Stimulated activated naive CD8-positive, alpha-beta T cell treated with anti-CD3 and anti-CD28 coated beads, Interleukin-15, Interleukin-2, amounts not matched to agents 100 U/mL and 50 U/mL, for 24 hours (primary cell): ENCODE measurements around the gene BIN1.

ENCODE experiments used
- ATAC-seq: fragments of 150-1000 bp; cut with Tn5 transposase; one replicate; pipeline ENCODE4 v1.10.0; 2021
- DNase-seq: peaks from one replicate; pipeline ENCODE4 v3.0.0; 2021

The BIN1 gene

GRCh38 chr2:127103243-127104165, 3.5 kb downstream of the BIN1 start:
- no peak for ATAC-seq
- no peak for DNase-seq

GRCh38 chr2:127102521-127103242, 4.3 kb downstream of the BIN1 start:
- DNase-seq (no peak), ATAC-seq (no peak)

DNA sequence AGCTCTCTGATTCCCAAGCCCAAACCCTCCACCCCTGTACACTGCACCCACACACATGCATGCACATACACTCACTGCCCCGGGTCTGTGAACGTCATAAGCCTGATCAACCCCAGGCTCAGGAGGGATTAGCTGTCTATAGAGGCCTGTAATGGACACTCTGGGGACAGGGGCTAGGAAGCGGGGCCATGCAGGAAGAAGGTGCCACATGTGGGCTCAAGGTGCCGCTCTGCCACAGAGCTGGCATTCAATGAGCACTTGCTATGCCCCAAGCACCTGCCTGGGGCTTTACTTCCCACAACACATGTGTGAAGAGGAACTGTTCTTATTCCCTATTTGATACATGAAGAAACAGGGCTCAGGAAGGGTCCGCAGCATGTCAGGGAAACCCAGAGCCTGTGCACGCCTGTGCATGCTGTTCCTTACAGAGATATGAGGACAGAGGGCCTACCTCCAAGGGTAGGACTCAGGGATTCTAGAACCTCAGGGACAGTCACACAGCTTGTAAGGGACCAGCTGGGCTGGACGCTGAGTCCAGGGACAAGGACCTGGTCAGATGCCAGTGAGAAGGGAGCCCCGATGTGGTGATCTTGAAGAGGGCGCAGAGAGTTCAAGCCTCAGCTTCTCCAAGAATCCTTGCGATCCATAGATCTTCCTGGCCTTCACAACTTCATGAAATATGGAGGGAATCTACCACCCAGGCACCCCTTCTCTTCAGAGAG, 5.0 kb downstream of the BIN1 start:
- peak; percentile 2 for DNase-seq

GRCh38 chr2:127101048-127101611, 5.8 kb downstream of the BIN1 start:
- ATAC-seq (no peak), DNase-seq (no peak)

More for the DNA sequence above, 5.0 kb downstream of the BIN1 start:
- ATAC-seq = no peak

- ATAC-seq (no peak), DNase-seq (no peak)
Measured at GRCh38 chr2:127100251-127101047, 6.5 kb downstream of the BIN1 start.

- DNase-seq = no peak
- no peak for ATAC-seq
Measured at GRCh38 chr2:127098711-127099110, 8.2 kb downstream of the BIN1 start.

- no peak for DNase-seq
- no peak for ATAC-seq
Measured at GRCh38 chr2:127097841-127098651, 8.9 kb downstream of the BIN1 start.

GRCh38 chr2:127097471-127097765, 9.5 kb downstream of the BIN1 start:
- DNase-seq (no peak), ATAC-seq (no peak)

DNA sequence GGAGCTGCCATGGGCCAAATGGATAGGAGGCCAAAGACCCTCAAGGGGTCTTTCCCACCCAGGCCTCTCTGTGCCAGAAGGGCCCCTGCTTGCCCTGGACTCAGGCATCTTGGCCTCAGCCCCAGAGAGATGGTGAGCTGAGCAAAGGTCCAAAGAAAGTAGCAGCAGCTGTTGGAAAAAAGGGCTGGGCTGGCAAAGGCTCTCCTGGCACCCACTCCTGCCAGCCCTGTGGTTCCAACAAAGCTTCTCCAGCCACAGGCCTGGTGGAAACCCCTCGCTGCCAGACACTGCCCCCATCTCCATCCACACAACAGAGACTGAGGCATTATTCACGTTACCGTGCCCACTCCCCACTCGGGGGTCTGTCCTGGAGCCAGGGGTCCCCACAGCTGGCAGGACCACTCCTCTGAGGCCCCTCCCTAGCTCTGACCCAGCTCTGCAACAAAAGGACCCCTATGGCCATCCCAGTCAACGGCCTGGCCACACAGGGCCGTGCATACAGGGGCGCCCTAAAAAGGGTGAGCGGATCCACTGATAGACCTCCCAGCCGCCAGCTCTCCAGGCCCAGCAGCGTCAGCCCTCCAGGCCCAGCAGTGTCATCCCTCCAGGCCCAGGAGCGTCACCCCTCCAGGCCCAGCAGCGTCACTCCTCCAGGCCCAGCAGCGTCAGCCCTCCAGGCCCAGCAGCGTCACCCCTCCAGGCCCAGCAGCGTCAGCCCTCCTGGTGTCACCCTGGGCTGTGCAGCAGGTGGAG, 10.1 kb downstream of the BIN1 start:
- DNase-seq (no peak), ATAC-seq (no peak)

DNA sequence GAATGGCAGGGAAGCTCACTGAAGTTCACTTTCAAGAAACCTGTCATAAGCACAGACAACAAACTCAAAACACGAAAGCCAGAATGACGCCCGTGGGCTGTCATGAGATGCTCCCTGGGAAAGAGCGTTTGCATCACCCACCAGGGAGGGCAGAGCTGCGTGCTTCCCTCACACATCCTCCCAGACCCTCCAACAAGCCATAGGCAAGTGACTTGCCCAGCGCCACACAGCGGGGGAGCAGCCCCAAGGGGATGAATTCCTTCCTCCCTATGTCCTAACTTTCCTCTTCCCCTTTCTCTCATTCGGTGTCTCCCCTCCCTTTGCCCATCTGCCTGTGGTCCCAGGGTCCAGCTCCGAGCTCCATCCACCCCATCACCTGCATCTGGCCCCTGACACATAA, 10.7 kb downstream of the BIN1 start:
- no peak for DNase-seq
- no peak for ATAC-seq

- DNase-seq (no peak), ATAC-seq (no peak)
Measured at GRCh38 chr2:127095784-127096183, 11.2 kb downstream of the BIN1 start.

GRCh38 chr2:127095367-127095641, 11.7 kb downstream of the BIN1 start:
- DNase-seq (no peak), ATAC-seq (no peak)

DNA sequence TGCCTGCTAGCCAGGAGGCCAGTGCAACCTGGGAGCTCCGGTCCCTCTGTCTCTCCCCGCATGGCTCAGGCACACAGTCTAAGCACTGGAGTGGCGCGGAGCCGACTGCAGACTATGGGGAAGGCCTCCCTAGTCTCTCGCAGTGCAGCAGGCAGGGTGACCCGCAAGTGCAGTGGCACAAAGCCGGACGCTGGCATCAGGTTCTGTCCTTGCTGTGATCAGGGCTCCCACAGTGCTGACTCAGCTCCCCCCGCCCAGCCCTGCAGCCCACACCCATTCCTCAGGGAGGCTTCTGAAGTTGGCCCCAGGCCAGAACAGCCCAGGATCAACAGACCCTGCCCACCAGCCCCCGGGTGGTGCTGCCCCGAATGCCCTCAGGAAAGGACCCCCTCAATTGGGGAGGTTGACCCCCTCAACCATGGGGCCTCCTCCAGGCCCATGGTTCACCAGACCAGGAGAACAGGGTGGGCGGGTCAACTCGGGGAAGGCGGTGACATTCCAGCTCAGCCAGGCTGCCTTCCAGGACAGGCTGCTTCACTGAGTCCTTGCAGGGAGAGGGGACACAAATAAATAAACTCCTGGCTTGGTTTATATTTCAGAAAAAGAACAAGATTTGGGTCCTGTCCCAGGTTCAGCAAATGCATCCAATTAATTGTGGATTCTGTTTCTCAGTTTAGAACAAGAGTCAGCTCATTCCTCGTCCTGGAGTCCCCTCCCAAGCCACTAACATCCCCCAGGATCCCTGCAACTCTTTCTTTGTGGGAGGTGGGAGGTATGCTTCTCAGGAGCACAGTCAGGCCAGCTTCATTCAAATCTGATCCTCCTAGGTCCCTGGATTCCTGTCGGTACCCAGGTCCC, 12.2 kb downstream of the BIN1 start:
- no peak for DNase-seq
- ATAC-seq = no peak

DNA sequence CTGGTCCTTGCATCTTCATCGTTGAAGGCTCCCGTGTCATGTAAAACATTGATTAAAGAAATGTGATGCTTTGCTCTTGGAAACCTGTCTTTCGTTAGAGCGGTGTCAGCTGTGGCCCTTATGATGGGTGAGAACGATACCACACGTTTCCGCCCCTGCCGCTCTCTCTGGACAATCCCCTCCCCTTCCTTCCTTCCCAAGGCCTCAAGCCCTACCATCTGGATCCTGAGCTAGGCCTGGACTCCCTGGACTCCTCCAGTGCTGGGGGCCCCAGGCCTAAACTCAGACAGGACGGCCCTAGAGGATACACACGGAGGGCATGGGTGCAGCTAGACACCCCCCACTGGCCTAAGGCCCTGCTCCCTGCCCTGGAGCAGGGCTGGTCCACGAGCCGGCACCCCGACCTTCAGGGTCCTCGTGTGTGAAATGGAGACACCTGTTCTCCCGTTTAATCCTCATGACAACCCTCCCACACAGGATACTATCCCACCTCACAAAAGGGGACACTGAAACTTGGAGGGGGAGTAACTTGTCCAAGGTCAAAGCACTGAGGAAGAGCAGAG, 13.2 kb downstream of the BIN1 start:
- ATAC-seq (no peak), DNase-seq (no peak)

- DNase-seq = no peak
- ATAC-seq = no peak
Measured at GRCh38 chr2:127092901-127093516, 13.9 kb downstream of the BIN1 start.

DNA sequence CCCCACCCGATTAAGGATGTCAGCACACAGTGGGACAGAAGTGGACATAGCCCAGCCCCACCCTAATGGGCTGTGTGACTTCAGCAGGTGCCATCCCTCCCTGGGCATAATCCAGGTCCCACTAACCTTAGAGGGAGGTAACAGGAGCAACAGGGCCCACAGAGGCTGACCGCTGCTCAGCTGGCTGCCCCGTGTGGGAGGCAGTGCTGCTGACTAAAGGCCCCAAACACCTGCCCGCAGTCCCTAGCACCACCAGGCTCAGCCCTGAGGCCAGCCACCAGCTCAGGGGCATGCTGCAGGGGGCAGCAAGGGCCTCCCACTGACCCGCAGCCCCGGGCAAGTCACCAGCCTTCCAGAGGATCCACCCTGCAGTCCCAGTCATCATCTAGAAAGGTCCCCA, 14.6 kb downstream of the BIN1 start:
- ATAC-seq (no peak), DNase-seq (no peak)

DNA sequence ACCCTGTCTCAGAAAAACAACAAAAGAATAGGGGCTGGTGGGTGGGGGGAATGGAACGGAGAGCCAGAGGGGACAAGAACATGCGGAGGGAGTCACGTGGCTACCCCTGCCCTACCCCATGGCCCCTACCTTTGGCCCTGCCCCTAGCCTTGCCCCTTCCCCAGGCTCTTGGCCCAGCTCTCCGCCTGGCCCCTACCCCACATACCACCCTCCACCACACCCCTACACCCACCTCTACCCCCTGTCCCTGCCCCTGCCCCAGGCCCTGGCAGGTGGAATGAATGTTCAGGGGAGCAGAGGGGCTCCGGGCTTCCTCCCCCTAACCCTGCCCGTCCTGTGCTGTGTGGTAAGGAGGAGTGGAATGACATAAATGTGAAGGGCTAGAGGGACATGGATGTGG, 15.1 kb downstream of the BIN1 start:
- ATAC-seq = no peak

DNA sequence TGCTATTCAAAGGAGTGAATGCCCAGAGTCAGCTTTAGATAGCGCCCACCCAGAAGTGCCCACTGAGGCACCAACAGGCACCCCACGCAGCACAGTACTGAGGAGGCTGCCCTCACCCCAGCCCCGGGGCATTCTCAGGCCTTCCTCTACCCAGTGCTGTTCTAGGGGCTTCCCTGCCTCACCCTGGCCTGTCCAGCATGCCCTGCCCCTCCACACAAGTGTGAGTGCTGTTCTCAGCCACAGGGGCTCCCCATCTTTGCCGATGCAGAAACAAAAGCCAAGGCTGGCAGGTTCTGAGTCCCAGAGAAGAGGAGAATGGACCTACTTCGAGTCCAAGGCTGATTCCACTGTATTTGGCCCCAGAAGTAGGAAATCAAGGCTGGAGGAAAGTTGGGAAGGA, 15.8 kb downstream of the BIN1 start:
- no peak for ATAC-seq
- no peak for DNase-seq

More for the DNA sequence above, 15.1 kb downstream of the BIN1 start:
- DNase-seq = no peak
